ENCODE results near the gene FAM187B. TPM values are rescaled to one million over a fixed set of nuclear protein-coding genes. Genes with fewer than 3 reads are reported as not detected.

Gene FAM187B
- polyA plus RNA-seq, 1 donor (not counting 4 experiments of a cell fraction or from before 2014, with no cell fraction given), result not detected

DNA sequence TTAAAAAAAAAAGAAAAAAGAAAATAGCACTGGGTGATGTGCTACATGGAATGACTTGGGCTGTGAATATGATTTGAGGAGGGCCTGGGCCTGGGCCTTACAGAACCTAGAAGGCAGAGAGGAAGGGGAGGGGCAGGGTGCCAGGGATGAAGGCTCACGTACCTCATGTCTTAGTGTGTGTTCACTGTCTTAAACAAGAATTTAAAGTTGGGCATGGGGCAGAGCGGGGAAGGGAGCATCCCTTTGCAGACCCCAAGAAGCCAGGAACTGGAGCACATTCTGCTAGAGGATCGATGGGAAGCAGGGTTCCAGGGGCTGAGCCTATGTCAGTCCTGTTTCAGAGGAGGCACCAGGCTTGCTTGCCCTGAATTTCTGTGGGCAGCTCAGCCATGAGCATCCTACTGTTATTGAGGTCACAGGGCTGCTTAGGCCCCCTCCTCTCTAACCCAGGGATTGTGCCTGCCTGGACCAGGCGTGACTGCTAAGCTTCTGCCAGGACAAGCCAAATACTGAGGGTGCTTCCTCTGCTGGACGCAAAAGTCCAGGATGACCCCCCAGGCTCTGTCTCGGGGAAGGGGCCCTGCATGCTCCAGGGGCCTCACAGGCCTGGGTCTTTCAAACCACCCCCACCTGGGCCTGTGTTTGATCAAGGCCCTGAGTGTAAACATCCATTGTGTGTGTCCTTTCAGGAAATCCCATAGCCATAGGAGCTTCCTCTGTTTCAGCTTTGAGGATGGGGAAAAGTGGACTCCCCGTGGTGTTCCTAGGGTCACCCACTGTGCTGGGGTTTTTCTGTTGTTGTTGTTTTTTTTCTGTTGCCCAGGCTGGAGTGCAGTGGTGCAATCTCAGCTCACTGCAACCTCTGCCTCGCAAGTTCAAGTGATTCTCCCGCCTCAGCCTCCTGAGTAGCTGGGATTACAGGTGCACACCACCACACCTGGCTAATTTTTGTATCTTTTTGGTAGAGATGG lies 25.1 kb upstream of the FAM187B start:
- FAIRE-seq, result no peak
- Histone ChIP-seq H3K4me3 (ENCODE audit: control insufficient read depth in 2 of 3, extremely low read depth in 1 of 3, insufficient read depth in 2 of 3, low read depth in 1 of 3, low read length in 3 of 3) (no peak overlapping the region), H3K9me1 (ENCODE audit: control insufficient read depth, extremely low read depth, insufficient read depth, low read length) (no peaks in the 10 kb centered on the region), H3K9ac (ENCODE audit: control insufficient read depth, extremely low read depth, insufficient read depth, low read length) (no peak overlapping the region), H3K36me3 (ENCODE audit: control insufficient read depth in 2 of 2, extremely low read depth in 1 of 2, insufficient read depth in 2 of 2, low read length in 2 of 2) (peaks cover 25 to 39% of the 10 kb centered on the region in 2 experiments), H3K27ac (ENCODE audit: control insufficient read depth, insufficient read depth, low read length) (no peak overlapping the region), H3K4me2 (ENCODE audit: control insufficient read depth, extremely low read depth, insufficient read depth, low read depth, low read length) (no peak overlapping the region), H3K79me2 (ENCODE audit: control insufficient read depth, insufficient read depth, low read length) (peaks cover 47% of the 10 kb centered on the region), H2AFZ (ENCODE audit: control insufficient read depth, low read length) (no peak overlapping the region), H3K4me1 (ENCODE audit: control insufficient read depth, extremely low read depth, insufficient read depth, low read length) (peaks cover 7% of the 10 kb centered on the region), H4K20me1 (ENCODE audit: control insufficient read depth, extremely low read depth, insufficient read depth, low read length) (peaks cover 2% of the 10 kb centered on the region), H3K27me3 (ENCODE audit: control insufficient read depth, extremely low read depth, insufficient read depth, low read length) (no peaks in the 10 kb centered on the region), H3K9me3 (ENCODE audit: control insufficient read depth, low read depth, low read length) (no peaks in the 10 kb centered on the region)
- no peak for DNase-seq (ENCODE audit: low read depth, low spot score)
- TF ChIP-seq, protein P1, sequence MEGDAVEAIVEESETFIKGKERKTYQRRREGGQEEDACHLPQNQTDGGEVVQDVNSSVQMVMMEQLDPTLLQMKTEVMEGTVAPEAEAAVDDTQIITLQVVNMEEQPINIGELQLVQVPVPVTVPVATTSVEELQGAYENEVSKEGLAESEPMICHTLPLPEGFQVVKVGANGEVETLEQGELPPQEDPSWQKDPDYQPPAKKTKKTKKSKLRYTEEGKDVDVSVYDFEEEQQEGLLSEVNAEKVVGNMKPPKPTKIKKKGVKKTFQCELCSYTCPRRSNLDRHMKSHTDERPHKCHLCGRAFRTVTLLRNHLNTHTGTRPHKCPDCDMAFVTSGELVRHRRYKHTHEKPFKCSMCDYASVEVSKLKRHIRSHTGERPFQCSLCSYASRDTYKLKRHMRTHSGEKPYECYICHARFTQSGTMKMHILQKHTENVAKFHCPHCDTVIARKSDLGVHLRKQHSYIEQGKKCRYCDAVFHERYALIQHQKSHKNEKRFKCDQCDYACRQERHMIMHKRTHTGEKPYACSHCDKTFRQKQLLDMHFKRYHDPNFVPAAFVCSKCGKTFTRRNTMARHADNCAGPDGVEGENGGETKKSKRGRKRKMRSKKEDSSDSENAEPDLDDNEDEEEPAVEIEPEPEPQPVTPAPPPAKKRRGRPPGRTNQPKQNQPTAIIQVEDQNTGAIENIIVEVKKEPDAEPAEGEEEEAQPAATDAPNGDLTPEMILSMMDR (optimal IDR thresholded peaks at IDR 0.05 in 1 of 3, IDR thresholded peaks at IDR 0.05 in 1 of 3, conservative IDR thresholded peaks at IDR 0.05 in 1 of 3; ENCODE audit: extremely low read depth in 1 of 3, insufficient read depth in 2 of 3, low read length in 3 of 3), result no peak
- no peak for TF ChIP-seq EZH2 (IDR thresholded peaks at IDR 0.05; ENCODE audit: low read length)
- dilution Hi-C loops (cut with MboI; ENCODE audit: extremely low pct_ligation_motif_present, low sequenced_read_pairs), result no loop called here

DNA sequence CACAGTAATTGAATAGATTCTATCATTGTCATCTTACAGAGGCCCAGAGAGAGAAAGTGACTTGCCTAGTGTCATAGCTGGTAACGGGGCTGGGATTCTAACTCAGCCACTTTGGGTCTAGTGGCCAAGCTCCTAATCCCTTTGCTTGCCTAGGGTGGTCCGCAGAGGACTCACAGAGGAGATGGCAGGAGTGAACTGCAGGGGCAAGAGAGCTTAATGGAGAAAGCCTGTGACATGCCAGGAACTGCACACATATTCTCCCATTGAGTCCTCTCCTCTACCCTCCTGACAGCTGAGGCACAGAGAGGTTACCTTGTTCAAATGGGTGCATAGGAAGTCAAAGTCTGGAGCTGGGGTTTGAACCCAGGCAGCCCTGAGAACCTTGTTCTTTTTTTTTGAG lies 22.9 kb upstream of the FAM187B start:
- H3K9ac ChIP-seq (ENCODE audit: control insufficient read depth, extremely low read depth, insufficient read depth, low read length), result no peak overlapping the region
- H3K4me1 ChIP-seq (ENCODE audit: control insufficient read depth, extremely low read depth, insufficient read depth, low read length), result peaks cover 13% of the 10 kb centered on the region
- peaks cover 2% of the 10 kb centered on the region for H4K20me1 ChIP-seq (ENCODE audit: control insufficient read depth, extremely low read depth, insufficient read depth, low read length)
- H3K4me2 ChIP-seq (ENCODE audit: control insufficient read depth, extremely low read depth, insufficient read depth, low read depth, low read length), result no peak overlapping the region
- no peaks in the 10 kb centered on the region for H3K27me3 ChIP-seq (ENCODE audit: control insufficient read depth, extremely low read depth, insufficient read depth, low read length)
- peaks cover 22 to 31% of the 10 kb centered on the region in 2 experiments for H3K36me3 ChIP-seq (ENCODE audit: control insufficient read depth in 2 of 2, extremely low read depth in 1 of 2, insufficient read depth in 2 of 2, low read length in 2 of 2)
- dilution Hi-C loops (cut with MboI; ENCODE audit: extremely low pct_ligation_motif_present, low sequenced_read_pairs), result no loop called here
- no peaks in the 10 kb centered on the region for H3K9me1 ChIP-seq (ENCODE audit: control insufficient read depth, extremely low read depth, insufficient read depth, low read length)
- H3K9me3 ChIP-seq (ENCODE audit: control insufficient read depth, low read depth, low read length), result no peaks in the 10 kb centered on the region
- no peak for TF ChIP-seq EZH2 (IDR thresholded peaks at IDR 0.05; ENCODE audit: low read length)
- TF ChIP-seq, protein P1 (optimal IDR thresholded peaks at IDR 0.05 in 1 of 3, IDR thresholded peaks at IDR 0.05 in 1 of 3, conservative IDR thresholded peaks at IDR 0.05 in 1 of 3; ENCODE audit: extremely low read depth in 1 of 3, insufficient read depth in 2 of 3, low read length in 3 of 3), result no peak
- no peak overlapping the region for H3K27ac ChIP-seq (ENCODE audit: control insufficient read depth, insufficient read depth, low read length)
- FAIRE-seq, result no peak
- no peak overlapping the region for H2AFZ ChIP-seq (ENCODE audit: control insufficient read depth, low read length)
- H3K79me2 ChIP-seq (ENCODE audit: control insufficient read depth, insufficient read depth, low read length), result peaks cover 43% of the 10 kb centered on the region
- no peak for DNase-seq (ENCODE audit: low read depth, low spot score)
- no peak overlapping the region for H3K4me3 ChIP-seq (ENCODE audit: control insufficient read depth in 2 of 3, extremely low read depth in 1 of 3, insufficient read depth in 2 of 3, low read depth in 1 of 3, low read length in 3 of 3)
